Mesenchymal stem cell (in vitro differentiated cells and primary cell): Measurements from ENCODE around the gene TOLLIP.

ENCODE experiments used
- DNase-seq: peaks from one replicate; pipeline ENCODE4 v3.0.0-alpha.2; 2013
- H2AFZ ChIP-seq: one replicate; pipeline ENCODE4 v1.6.1; 2013; ENCODE audit warnings: low read depth, mild to moderate bottlenecking, control low read depth, inconsistent platforms, low read length, moderate library complexity
- H2AK5ac ChIP-seq: 2 replicates; pipeline ENCODE4 v1.6.1; 2013; ENCODE audit warnings: low read length, moderate library complexity, mild to moderate bottlenecking, inconsistent platforms; ENCODE audit not compliant: severe bottlenecking
- H2BK120ac ChIP-seq: one replicate; pipeline ENCODE4 v1.6.1; 2013; ENCODE audit warnings: low read depth, mild to moderate bottlenecking, inconsistent platforms, low read length, moderate library complexity
- H2BK12ac ChIP-seq, 2 experiments: one replicate each; pipeline ENCODE4 v1.6.1; 2013; ENCODE audit warnings: inconsistent platforms in 2 of 2, low read length in 2 of 2, mild to moderate bottlenecking in 2 of 2, moderate library complexity in 2 of 2, control low read depth in 1 of 2
- H2BK15ac ChIP-seq: one replicate; pipeline ENCODE4 v1.6.1; 2013; ENCODE audit warnings: mild to moderate bottlenecking, low read depth, inconsistent platforms; ENCODE audit not compliant: poor library complexity, severe bottlenecking
- H2BK5ac ChIP-seq: 2 replicates; pipeline ENCODE4 v1.6.1; 2013; ENCODE audit warnings: low read depth, mild to moderate bottlenecking, low read length, control low read depth, inconsistent platforms; ENCODE audit not compliant: poor library complexity, severe bottlenecking
- H3K14ac ChIP-seq, 2 experiments: one replicate each; pipeline ENCODE4 v1.6.1; 2013; ENCODE audit warnings: inconsistent platforms in 2 of 2, low read length in 2 of 2, control low read depth in 1 of 2, mild to moderate bottlenecking in 1 of 2, moderate library complexity in 1 of 2
- H3K18ac ChIP-seq, 2 experiments: one replicate each; pipeline ENCODE4 v1.6.1; 2013; ENCODE audit warnings: inconsistent platforms in 2 of 2, low read length in 2 of 2, control low read depth in 1 of 2, low read depth in 1 of 2, mild to moderate bottlenecking in 1 of 2
- H3K23ac ChIP-seq, 2 experiments: one replicate each; pipeline ENCODE4 v1.6.1; 2013; ENCODE audit warnings: inconsistent platforms in 2 of 2, low read length in 2 of 2, mild to moderate bottlenecking in 2 of 2, moderate library complexity in 2 of 2, control low read depth in 1 of 2
- H3K27ac ChIP-seq: 2 replicates; pipeline ENCODE4 v1.5.1; 2013; ENCODE audit warnings: mild to moderate bottlenecking, moderate library complexity, low read length, control low read depth, inconsistent platforms; ENCODE audit not compliant: poor library complexity, severe bottlenecking
- H3K27me3 ChIP-seq, 2 experiments: 2 replicates each; pipeline versions ENCODE4 v1.6.1 to v1.7.0; 2013; ENCODE audit warnings: low read length in 2 of 2, mild to moderate bottlenecking in 2 of 2, moderate library complexity in 2 of 2, control low read depth in 1 of 2, inconsistent platforms in 1 of 2; ENCODE audit not compliant: control insufficient read depth in 1 of 2, insufficient read depth in 1 of 2
- H3K36me3 ChIP-seq, 2 experiments: 2 replicates each; pipeline versions ENCODE4 v1.6.1 to v1.7.0; 2013; ENCODE audit warnings: low read length in 2 of 2, control low read depth in 1 of 2, inconsistent platforms in 1 of 2, low read depth in 1 of 2, mild to moderate bottlenecking in 1 of 2; ENCODE audit not compliant: insufficient read depth in 2 of 2, control insufficient read depth in 1 of 2
- H3K4ac ChIP-seq, 2 experiments: one replicate each; pipeline ENCODE4 v1.6.1; 2013; ENCODE audit warnings: inconsistent platforms in 2 of 2, low read length in 2 of 2, mild to moderate bottlenecking in 2 of 2, moderate library complexity in 2 of 2, control low read depth in 1 of 2, low read depth in 1 of 2
- H3K4me1 ChIP-seq: 2 replicates; pipeline ENCODE4 v1.6.1; 2013; ENCODE audit warnings: low read depth, low read length, control low read depth; ENCODE audit not compliant: control insufficient read depth, insufficient read depth
- H3K4me2 ChIP-seq: 2 replicates; pipeline ENCODE4 v1.6.1; 2013; ENCODE audit warnings: low read length, mild to moderate bottlenecking, inconsistent platforms; ENCODE audit not compliant: poor library complexity, severe bottlenecking
- H3K4me3 ChIP-seq, 2 experiments: 2 replicates each; pipeline versions ENCODE4 v1.5.1 to v1.7.0; 2013; ENCODE audit warnings: low read length in 2 of 2, mild to moderate bottlenecking in 2 of 2, control low read depth in 1 of 2, low read depth in 1 of 2; ENCODE audit not compliant: insufficient read depth in 1 of 2
- H3K79me1 ChIP-seq: replicated peaks from 2 replicates; pipeline ENCODE4 v1.6.1; 2013; ENCODE audit warnings: mild to moderate bottlenecking, control low read depth, low read length, inconsistent platforms; ENCODE audit not compliant: poor library complexity, severe bottlenecking
- H3K9ac ChIP-seq: 2 replicates; pipeline ENCODE4 v1.7.0; 2013; ENCODE audit warnings: mild to moderate bottlenecking, low read length, moderate library complexity
- H3K9me3 ChIP-seq: 2 replicates; pipeline ENCODE4 v1.7.0; 2013; ENCODE audit warnings: mild to moderate bottlenecking, low read length; ENCODE audit not compliant: control insufficient read depth
- H4K8ac ChIP-seq: one replicate; pipeline ENCODE4 v1.6.1; 2013; ENCODE audit warnings: inconsistent platforms, mild to moderate bottlenecking, low read length, moderate library complexity
- H4K91ac ChIP-seq: one replicate; pipeline ENCODE4 v1.6.1; 2013; ENCODE audit warnings: mild to moderate bottlenecking, low read length, inconsistent platforms
- WGBS: methylation state at CpG from one replicate; pipeline ENCODE4 v1.1.7; 2013; ENCODE audit warnings: mixed read lengths; 5-methylcytosine and 5-hydroxymethylcytosine counted together

The TOLLIP gene

DNA sequence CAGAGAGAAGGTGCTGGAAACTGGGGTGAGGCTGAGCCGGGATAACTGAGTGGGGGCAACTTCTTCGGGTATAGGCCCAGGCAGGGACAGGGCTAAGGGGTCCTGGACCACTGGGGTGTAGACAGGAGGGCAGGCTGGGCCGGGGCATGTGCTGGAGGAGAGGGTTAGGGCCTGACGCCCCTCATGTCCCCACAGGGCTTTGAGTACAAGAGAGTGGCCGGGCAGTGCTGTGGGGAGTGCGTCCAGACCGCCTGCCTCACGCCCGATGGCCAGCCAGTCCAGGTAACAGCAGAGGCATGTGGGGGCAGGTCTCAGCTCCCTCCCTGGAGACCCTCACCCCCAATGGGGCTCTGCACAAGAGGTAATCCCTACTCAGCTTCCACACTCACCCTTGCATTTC, 49.9 kb downstream of the TOLLIP start:
- Histone ChIP-seq H2BK5ac (no peak overlapping the region), H3K23ac (no peak overlapping the region), H3K79me1 (no peaks in the 10 kb centered on the region), H3K14ac (no peak overlapping the region), H3K4me3 (no peak overlapping the region), H2AK5ac (no peak overlapping the region), H2AFZ (no peak overlapping the region), H3K9me3 (no peaks in the 10 kb centered on the region), H3K4me1 (peaks cover 5% of the 10 kb centered on the region), H2BK12ac (no peak overlapping the region), H3K18ac (no peak overlapping the region), H3K36me3 (peaks cover 0 to 6% of the 10 kb centered on the region in 2 experiments), H4K91ac (no peak overlapping the region), H3K27me3 (no peaks in the 10 kb centered on the region), H4K8ac (no peak overlapping the region), H3K9ac (no peak overlapping the region), H3K27ac (no peak overlapping the region), H3K4me2 (no peak overlapping the region), H3K4ac (no peak overlapping the region), H2BK120ac (no peak overlapping the region), H2BK15ac (no peak overlapping the region)
- no peak for DNase-seq
- 93% methylated on average over 9 of the region's 9 CpGs for WGBS

DNA sequence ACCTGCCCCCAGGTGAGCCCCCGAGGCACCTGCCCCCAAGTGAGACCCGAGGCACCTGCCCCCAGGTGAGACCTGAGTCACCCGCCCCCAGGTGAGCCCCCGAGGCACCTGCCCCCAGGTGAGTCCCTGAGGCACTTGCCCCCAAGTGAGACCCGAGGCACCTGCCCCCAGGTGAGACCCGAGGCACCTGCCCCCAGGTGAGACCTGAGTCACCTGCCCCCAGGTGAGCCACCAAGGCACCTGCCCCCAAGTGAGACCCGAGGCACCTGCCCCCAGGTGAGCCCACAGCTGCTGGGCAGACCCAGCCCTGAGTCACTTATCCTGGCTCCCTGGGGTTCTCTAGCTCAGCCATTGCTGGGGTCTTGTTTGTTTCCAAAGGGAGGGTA, 50.4 kb downstream of the TOLLIP start:
- 86% methylated on average over 6 of the region's 7 CpGs for WGBS
- no peak overlapping the region for H3K4me3 ChIP-seq
- no peak overlapping the region for H3K18ac ChIP-seq
- H4K91ac ChIP-seq = no peak overlapping the region
- H3K9ac ChIP-seq = no peak overlapping the region
- peaks cover 5% of the 10 kb centered on the region for H3K4me1 ChIP-seq
- no peak overlapping the region for H3K4ac ChIP-seq
- no peak overlapping the region for H3K27ac ChIP-seq
- no peak overlapping the region for H2BK12ac ChIP-seq
- peaks cover 0 to 6% of the 10 kb centered on the region in 2 experiments for H3K36me3 ChIP-seq
- H2BK120ac ChIP-seq = no peak overlapping the region
- no peak overlapping the region for H2BK15ac ChIP-seq
- H3K14ac ChIP-seq = no peak overlapping the region
- H3K79me1 ChIP-seq = no peaks in the 10 kb centered on the region
- no peak overlapping the region for H2AFZ ChIP-seq
- H3K23ac ChIP-seq = no peak overlapping the region
- H4K8ac ChIP-seq = no peak overlapping the region
- no peak overlapping the region for H2BK5ac ChIP-seq
- no peak overlapping the region for H2AK5ac ChIP-seq
- H3K9me3 ChIP-seq = no peaks in the 10 kb centered on the region
- H3K27me3 ChIP-seq = no peaks in the 10 kb centered on the region
- DNase-seq = no peak
- H3K4me2 ChIP-seq = no peak overlapping the region

DNA sequence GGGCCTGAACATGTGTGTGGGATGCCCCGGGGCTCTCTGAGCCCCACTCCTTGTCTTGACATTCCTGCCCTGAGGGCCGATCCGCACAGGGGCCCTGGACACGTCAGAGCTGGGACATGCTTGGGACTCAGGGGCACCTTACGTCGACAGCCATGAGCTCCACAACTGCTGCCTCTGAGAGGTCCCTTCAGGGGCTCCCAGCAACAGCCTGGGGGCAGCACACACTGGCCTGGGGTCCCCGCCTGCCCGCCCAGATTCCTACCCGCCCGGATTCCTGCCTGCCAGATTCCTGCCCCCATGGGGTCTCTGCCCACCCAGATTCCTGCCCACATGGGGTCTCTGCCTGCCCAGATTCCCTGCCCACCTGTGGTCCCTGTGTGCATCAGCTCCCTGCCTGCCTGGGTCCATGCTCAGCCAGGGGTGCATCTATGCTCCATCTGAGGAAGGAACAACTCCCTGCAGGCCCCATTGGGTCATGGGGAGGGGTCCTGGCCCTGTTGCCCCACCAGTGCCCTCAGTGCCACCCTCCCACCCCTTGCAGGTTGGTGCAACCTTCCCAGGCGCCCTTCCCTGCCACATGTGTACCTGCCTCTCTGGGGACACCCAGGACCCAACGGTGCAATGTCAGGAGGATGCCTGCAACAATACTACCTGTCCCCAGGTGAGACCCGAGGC, 50.9 kb downstream of the TOLLIP start:
- Histone ChIP-seq H3K18ac (no peak overlapping the region), H3K4me3 (no peak overlapping the region), H4K91ac (no peak overlapping the region), H2AFZ (no peak overlapping the region), H3K27me3 (peaks cover 0 to under 1% of the 10 kb centered on the region in 2 experiments), H3K27ac (no peak overlapping the region), H3K4me1 (peaks cover 5% of the 10 kb centered on the region), H3K9me3 (no peaks in the 10 kb centered on the region), H3K79me1 (no peaks in the 10 kb centered on the region), H3K9ac (no peak overlapping the region), H2BK12ac (no peak overlapping the region), H3K14ac (no peak overlapping the region), H2BK120ac (no peak overlapping the region), H3K4ac (no peak overlapping the region), H2AK5ac (no peak overlapping the region), H3K36me3 (peaks cover 0 to 6% of the 10 kb centered on the region in 2 experiments), H3K23ac (no peak overlapping the region), H4K8ac (no peak overlapping the region), H2BK15ac (no peak overlapping the region), H3K4me2 (no peak overlapping the region), H2BK5ac (no peak overlapping the region)
- 81% methylated on average over 13 of the region's 13 CpGs for WGBS
- DNase-seq = no peak

DNA sequence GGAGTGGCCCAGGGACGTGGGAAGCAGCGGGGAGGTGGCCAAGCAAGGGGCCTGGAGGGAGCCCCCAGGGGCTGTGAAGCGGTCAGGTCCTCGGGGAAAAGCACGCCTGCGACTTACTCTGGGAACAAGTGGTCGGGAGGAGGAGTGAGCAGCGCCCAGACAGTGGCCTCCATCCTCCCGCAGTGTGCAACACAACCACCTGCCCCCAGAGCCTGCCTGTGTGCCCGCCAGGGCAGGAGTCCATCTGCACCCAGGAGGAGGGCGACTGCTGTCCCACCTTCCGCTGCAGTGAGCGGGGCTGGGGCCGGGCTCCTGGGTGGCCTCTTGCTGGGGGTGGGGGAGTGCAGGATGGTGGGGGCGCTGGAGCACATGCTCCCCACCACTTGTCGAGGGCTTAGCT, 51.5 kb downstream of the TOLLIP start:
- no peak for DNase-seq

More for the DNA sequence above, 51.5 kb downstream of the TOLLIP start:
- Histone ChIP-seq H2AK5ac (no peak overlapping the region), H3K23ac (no peak overlapping the region), H2BK120ac (no peak overlapping the region), H3K4ac (no peak overlapping the region), H2AFZ (no peak overlapping the region), H3K27me3 (peaks cover 0 to 3% of the 10 kb centered on the region in 2 experiments), H3K9me3 (no peaks in the 10 kb centered on the region), H4K8ac (no peak overlapping the region), H3K4me3 (no peak overlapping the region), H3K36me3 (peaks cover 0 to 4% of the 10 kb centered on the region in 2 experiments), H2BK12ac (no peak overlapping the region), H2BK15ac (no peak overlapping the region), H3K4me2 (no peak overlapping the region), H3K27ac (no peak overlapping the region), H3K18ac (no peak overlapping the region), H3K14ac (no peak overlapping the region), H4K91ac (no peak overlapping the region), H3K9ac (no peak overlapping the region), H3K4me1 (peaks cover 2% of the 10 kb centered on the region), H2BK5ac (no peak overlapping the region), H3K79me1 (no peaks in the 10 kb centered on the region)
- 90% methylated on average over 15 of the region's 16 CpGs for WGBS
